Measurements from ENCODE around the gene NAV2.
"Not testable (repeated sequence)": the region's sequence is repeated elsewhere in the genome, so short reads cannot be mapped to it uniquely, and the experiment has no call there.

Gene NAV2

GRCh38 chr11:19912115-19912957 lies 199.7 kb downstream of the NAV2 start:
- no peak for DNase-seq

GRCh38 chr11:19912958-19913892 lies 200.6 kb downstream of the NAV2 start:
- no peak for DNase-seq

DNA sequence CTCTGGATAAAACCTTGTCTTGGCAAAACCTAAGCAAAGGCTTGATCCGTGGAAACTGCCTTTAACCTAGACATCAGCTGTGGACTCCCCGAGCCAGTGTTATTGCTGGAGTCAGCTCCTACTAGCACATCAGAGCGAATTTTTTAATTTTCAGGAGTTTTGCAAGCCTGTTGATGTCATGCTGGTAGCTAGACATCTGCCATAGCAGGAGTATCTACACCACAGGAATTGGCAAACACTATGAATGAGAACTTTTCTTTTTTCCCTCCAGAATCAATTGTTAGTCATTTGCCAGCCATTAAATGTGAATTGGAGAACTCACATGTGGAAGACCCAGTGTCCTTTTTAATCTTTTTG lies 201.2 kb downstream of the NAV2 start:
- no peak for DNase-seq

GRCh38 chr11:19915808-19916207 lies 203.2 kb downstream of the NAV2 start:
- DNase-seq = no peak

DNA sequence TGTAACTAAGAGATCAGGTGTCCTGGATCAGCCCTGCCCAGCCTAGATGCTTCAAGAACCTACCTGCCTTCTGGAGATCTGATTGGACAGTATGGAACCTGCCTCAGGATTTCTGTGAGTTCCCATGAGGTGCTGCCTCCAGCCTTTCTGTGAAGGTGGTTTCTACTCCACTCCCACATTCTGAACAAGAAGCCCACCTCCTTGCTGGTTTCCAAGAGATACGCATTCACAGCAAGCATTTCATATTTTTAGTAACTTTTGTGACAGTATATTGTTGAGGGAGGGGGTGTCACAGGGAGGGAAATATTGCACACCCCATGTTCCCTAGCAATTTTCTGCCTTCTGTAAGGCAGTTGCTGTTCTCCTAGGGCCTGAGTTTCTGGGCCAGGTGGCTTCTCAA lies 204.4 kb downstream of the NAV2 start:
- no peak for DNase-seq

GRCh38 chr11:19918302-19919049 lies 205.8 kb downstream of the NAV2 start:
- DNase-seq = no peak

GRCh38 chr11:19919050-19919561 lies 206.5 kb downstream of the NAV2 start:
- no peak for DNase-seq

DNA sequence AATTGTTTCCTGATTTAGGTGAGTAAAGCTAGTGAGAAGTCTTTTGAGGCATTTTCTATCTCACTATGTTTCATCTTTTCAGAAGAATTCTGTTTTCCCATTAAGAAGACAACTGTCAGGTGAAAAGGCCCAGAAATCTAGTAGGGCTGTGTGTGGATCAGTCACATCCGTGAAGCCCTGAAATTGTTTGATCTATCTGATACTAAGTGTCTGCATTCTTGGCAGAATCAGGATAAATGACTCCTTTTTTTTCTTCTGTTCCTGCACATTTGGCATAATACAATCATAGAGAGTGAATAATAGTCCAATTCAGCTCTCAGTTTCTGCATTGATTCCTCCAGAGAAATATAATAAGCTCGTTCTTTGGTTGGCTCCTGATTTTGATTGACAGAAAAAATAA lies 208.3 kb downstream of the NAV2 start:
- DNase-seq = no peak

DNA sequence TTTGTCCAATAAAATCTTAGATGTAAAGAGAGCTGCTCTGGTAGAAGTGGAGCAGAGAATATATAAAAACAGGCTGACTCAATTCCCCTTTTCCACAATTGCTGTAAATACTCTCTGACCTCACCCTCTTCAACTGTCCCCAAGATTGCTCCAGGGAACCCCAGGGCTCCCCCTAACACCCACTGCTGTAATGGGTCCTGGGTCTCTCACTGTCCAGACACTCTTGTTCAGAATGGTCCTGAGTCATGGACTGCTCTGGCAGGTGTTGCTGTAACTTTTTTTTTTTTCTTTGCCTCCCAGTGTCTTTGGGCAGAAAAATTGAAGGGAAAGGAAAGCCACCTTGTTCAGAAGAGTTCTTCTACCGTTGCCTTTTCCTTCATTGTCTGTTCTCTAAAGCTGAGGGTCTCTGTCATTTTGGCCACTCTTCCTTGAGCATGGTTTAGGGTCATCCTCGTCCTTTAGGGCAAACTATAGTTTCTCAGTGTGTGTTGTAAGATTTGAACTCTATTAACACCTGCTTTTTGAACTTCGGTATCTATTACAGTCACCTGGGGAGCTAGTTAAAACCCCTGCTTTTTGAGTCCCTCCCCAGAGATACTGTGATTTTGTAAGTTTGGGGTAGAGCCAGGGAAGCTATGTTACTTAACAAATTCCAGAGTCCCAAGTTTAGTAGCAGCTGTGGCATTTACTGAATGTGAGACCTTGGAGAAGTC lies 209.5 kb downstream of the NAV2 start:
- no peak for DNase-seq

GRCh38 chr11:19922689-19923035 lies 210.0 kb downstream of the NAV2 start:
- DNase-seq = no peak

- DNase-seq = no peak
These were observed 211.0 kb downstream of the NAV2 start for GRCh38 chr11:19923626-19924025.

- no peak for DNase-seq
These were observed 211.7 kb downstream of the NAV2 start for GRCh38 chr11:19924311-19924710.

- no peak for DNase-seq
These were observed 212.1 kb downstream of the NAV2 start for GRCh38 chr11:19924716-19925115.

DNA sequence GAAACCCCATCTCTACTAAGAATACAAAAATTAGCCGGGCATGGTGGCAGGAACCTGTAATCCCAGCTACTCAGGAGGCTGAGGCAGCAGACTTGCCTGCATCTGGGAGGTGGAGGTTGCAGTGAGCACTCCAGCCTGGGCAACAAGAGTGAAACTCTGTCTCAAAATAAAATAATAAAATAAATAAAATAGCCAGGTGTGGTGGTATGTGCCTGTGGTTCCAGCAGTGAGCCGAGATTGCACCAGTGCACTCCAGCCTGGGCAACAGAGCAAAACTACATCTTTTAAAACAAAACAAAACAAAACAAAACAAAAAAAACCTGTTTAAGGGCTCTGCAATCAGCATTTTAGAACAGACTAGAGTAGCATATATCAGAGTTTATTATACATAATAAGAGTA lies 214.8 kb downstream of the NAV2 start:
- DNase-seq = not testable (repeated sequence)

GRCh38 chr11:19929147-19929546 lies 216.5 kb downstream of the NAV2 start:
- DNase-seq = no peak

DNA sequence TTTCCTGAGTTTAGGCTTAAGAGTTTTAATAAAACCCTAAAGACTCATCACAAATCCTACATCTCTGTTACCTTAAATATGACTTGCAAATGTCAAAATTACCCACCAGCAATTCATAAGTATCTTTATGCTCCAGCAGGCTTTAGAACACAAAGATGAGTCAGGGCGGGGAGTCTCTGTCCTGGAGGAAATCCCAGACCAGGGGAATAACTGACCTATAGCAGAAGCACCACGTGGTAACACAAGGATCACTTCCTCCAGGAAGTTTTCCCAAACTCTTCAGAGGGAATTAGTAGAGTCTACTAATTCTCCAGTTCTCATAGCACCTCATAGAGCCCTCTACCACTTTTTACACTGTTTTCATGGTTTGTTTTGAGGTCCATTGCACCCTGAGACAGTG lies 217.0 kb downstream of the NAV2 start:
- no peak for DNase-seq

DNA sequence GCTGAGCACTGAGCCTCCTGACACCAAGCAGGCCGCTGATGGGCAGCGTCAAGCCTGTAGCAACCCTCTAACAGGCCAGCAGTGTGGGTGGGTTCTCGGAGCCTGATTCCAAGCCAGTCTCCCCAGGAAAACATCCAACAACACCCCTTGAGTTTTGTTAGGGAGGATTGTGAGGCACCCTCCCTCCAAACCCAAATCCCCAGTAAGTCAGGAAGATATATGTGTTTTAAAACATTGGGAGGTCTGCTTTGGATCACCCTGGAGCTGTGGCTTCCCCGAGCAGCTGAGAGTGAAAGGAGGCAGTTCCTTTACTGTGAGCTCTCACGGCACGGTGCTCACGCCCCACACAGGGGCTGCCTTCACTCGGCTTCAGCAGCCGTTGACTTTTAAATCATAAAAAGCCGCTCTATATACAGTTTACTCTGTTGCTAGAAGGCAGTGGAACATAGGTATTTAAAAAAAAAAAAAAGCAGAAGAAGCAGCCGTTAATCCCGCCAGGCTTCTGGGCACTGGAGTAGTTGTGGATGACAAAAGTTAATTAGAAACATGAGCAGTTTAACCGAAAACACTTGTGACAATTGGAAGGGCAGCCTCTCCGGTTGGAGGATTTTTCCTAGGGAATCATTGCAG lies 218.6 kb downstream of the NAV2 start:
- no peak for DNase-seq

- DNase-seq = no peak
These were observed 219.2 kb downstream of the NAV2 start for GRCh38 chr11:19931771-19932369.

- no peak for DNase-seq
These were observed 220.6 kb downstream of the NAV2 start for GRCh38 chr11:19933132-19933735.

GRCh38 chr11:19933801-19934488 lies 221.3 kb downstream of the NAV2 start:
- no peak for DNase-seq

All from SIG-M5 (cell line).